ENCODE measurements around the gene ADARB1.
A peak's percentile ranks its signal among the peaks of the same experiment; 100 is the strongest.

The ADARB1 gene

GRCh38 chr21:45256021-45256911, 181.9 kb downstream of the ADARB1 start:
- DNase-seq: no peak

- no peak for DNase-seq
Measured at GRCh38 chr21:45256912-45257672, 182.7 kb downstream of the ADARB1 start.

GRCh38 chr21:45257673-45258341, 183.4 kb downstream of the ADARB1 start:
- DNase-seq: no peak

GRCh38 chr21:45258466-45258865, 184.1 kb downstream of the ADARB1 start:
- DNase-seq: no peak

GRCh38 chr21:45259206-45259840, 184.9 kb downstream of the ADARB1 start:
- no peak for DNase-seq

- DNase-seq: no peak
Measured at GRCh38 chr21:45260191-45260825, 185.9 kb downstream of the ADARB1 start.

GRCh38 chr21:45261093-45261492, 186.7 kb downstream of the ADARB1 start:
- no peak for DNase-seq

GRCh38 chr21:45262041-45262581, 187.7 kb downstream of the ADARB1 start:
- no peak for DNase-seq

GRCh38 chr21:45262616-45263015, 188.2 kb downstream of the ADARB1 start:
- no peak for DNase-seq

GRCh38 chr21:45263534-45263933, 189.2 kb downstream of the ADARB1 start:
- DNase-seq: no peak

GRCh38 chr21:45264146-45264911, 189.9 kb downstream of the ADARB1 start:
- peak; percentile 13 for DNase-seq

GRCh38 chr21:45264912-45265515, 190.6 kb downstream of the ADARB1 start:
- peak; percentile 27 for DNase-seq

GRCh38 chr21:45265721-45266517, 191.5 kb downstream of the ADARB1 start:
- peak; percentile 14 for DNase-seq

GRCh38 chr21:45266518-45267389, 192.4 kb downstream of the ADARB1 start:
- peak; percentile 28 for DNase-seq

GRCh38 chr21:45267390-45267760, 193.0 kb downstream of the ADARB1 start:
- DNase-seq: no peak

- DNase-seq: no peak
Measured at GRCh38 chr21:45269861-45270260, 195.5 kb downstream of the ADARB1 start.

- DNase-seq: peak; percentile 21
Measured at GRCh38 chr21:45270306-45270821, 196.0 kb downstream of the ADARB1 start.
